Neural cell (in vitro differentiated cells): ENCODE measurements around the gene CROCC2. TPM values are rescaled to one million over a fixed set of nuclear protein-coding genes. Genes with fewer than 3 reads are reported as not detected.

Experiments used
- H2AFZ ChIP-seq: fragments of 200-600, 300-800 bp; sonication (generic), shearing (Covaris generic); 2 replicates; pipeline ENCODE4 v1.6.0; 2014; ENCODE audit warnings: low read depth, mild to moderate bottlenecking, antibody characterized with exemption, low read length, moderate library complexity
- H3F3A ChIP-seq: fragments of 200-600 bp; shearing (Covaris generic); 2 replicates; pipeline ENCODE4 v1.6.1; 2016; ENCODE audit warnings: mild to moderate bottlenecking, moderate library complexity, mixed read lengths, antibody characterized with exemption, low read length; ENCODE audit not compliant: insufficient read depth, poor library complexity, severe bottlenecking
- H3K27ac ChIP-seq: fragments of 200-600, 300-800 bp; sonication (generic), shearing (Covaris generic); 2 replicates; pipeline ENCODE4 v1.5.1; 2014; ENCODE audit warnings: mild to moderate bottlenecking, low read length, moderate library complexity
- H3K27me3 ChIP-seq: fragments of 300-800, 200-600 bp; sonication (generic), shearing (Covaris generic); 2 replicates; pipeline ENCODE4 v1.6.0; 2014; ENCODE audit warnings: mild to moderate bottlenecking, low read depth, low read length, moderate library complexity; ENCODE audit not compliant: insufficient read depth
- H3K36me3 ChIP-seq: fragments of 300-800, 200-600 bp; sonication (generic), shearing (Covaris generic); 2 replicates; pipeline ENCODE4 v1.5.1; 2014; ENCODE audit warnings: mild to moderate bottlenecking, antibody characterized with exemption, low read length, moderate library complexity; ENCODE audit not compliant: insufficient read depth
- H3K4me2 ChIP-seq: fragments of 300-800, 200-600 bp; sonication (generic), shearing (Covaris generic); 2 replicates; pipeline ENCODE4 v1.6.0; 2014; ENCODE audit warnings: mild to moderate bottlenecking, low read length
- H3K4me3 ChIP-seq: fragments of 300-800, 200-600 bp; sonication (generic), shearing (Covaris generic); 2 replicates; pipeline ENCODE4 v1.5.1; 2014; ENCODE audit warnings: mild to moderate bottlenecking, low read length, moderate library complexity
- H3K79me2 ChIP-seq: fragments of 200-600 bp; shearing (Covaris generic); replicated peaks from 2 replicates; pipeline ENCODE4 v1.6.0; 2014; ENCODE audit warnings: mild to moderate bottlenecking, low read length, moderate library complexity; ENCODE audit not compliant: insufficient read depth
- H3K9ac ChIP-seq: fragments of 300-800, 200-600 bp; sonication (generic), shearing (Covaris generic); 2 replicates; pipeline ENCODE4 v1.6.1; 2016; ENCODE audit warnings: mild to moderate bottlenecking, low read length, mixed read lengths
- H3K9me2 ChIP-seq: fragments of 200-600 bp; shearing (Covaris generic); 2 replicates; pipeline ENCODE4 v1.6.1; 2016; ENCODE audit warnings: mild to moderate bottlenecking, low read length, mixed read lengths; ENCODE audit not compliant: insufficient read depth
- H3K9me3 ChIP-seq: fragments of 200-600, 300-800 bp; sonication (generic), shearing (Covaris generic); 2 replicates; pipeline ENCODE4 v1.6.1; 2016; ENCODE audit warnings: mild to moderate bottlenecking, mixed run types, low read length, moderate library complexity, mixed read lengths
- H4K20me1 ChIP-seq: fragments of 200-600 bp; shearing (Covaris generic); 2 replicates; pipeline ENCODE4 v1.6.1; 2016; ENCODE audit warnings: mild to moderate bottlenecking, mixed run types; ENCODE audit not compliant: insufficient read depth
- EP300 ChIP-seq: fragments of 450-650 bp; conservative IDR thresholded peaks from 2 replicates; pipeline ENCODE4 v1.6.1; 2014; ENCODE audit warnings: antibody characterized with exemption, mild to moderate bottlenecking, moderate library complexity; ENCODE audit not compliant: poor library complexity, severe bottlenecking
- EZH2 ChIP-seq: fragments of 200-600, 300-800 bp; shearing (Covaris generic), sonication (generic); IDR thresholded peaks from 2 replicates; pipeline ENCODE4 v1.6.1; 2014; ENCODE audit warnings: antibody characterized with exemption, low read length, borderline replicate concordance, mild to moderate bottlenecking; ENCODE audit not compliant: insufficient read depth, poor library complexity, severe bottlenecking
- MXI1 ChIP-seq: fragments of 450-650 bp; conservative IDR thresholded peaks from 2 replicates; pipeline ENCODE4 v1.6.1; 2014; ENCODE audit warnings: antibody characterized with exemption, mild to moderate bottlenecking; ENCODE audit not compliant: poor library complexity, severe bottlenecking
- POLR2AphosphoS5 ChIP-seq: IDR thresholded peaks from 2 replicates; pipeline ENCODE4 v1.6.1; 2012
- RAD21 ChIP-seq: fragments of 450-650 bp; conservative IDR thresholded peaks from 2 replicates; pipeline ENCODE4 v1.6.1; 2014; ENCODE audit warnings: antibody characterized with exemption, mild to moderate bottlenecking, moderate library complexity
- SMC3 ChIP-seq: fragments of 450-650 bp; conservative IDR thresholded peaks from 2 replicates; pipeline ENCODE4 v1.6.1; 2014; ENCODE audit warnings: antibody characterized with exemption, mild to moderate bottlenecking, moderate library complexity; ENCODE audit not compliant: poor library complexity
- TAF1 ChIP-seq: IDR thresholded peaks from 2 replicates; pipeline ENCODE4 v1.6.1; 2012; ENCODE audit warnings: low read depth
- polyA plus RNA-seq: library from polyadenylated mRNA; depleted of rRNA; stranded (reverse); fragments of >200 nt; gene quantifications from 2 replicates; pipeline ENCODE4 v1.2.3, GENCODE V29; 2014
- TF ChIP-seq, protein P1 (sequence below): fragments of 450-650 bp; IDR thresholded peaks from 2 replicates; pipeline ENCODE4 v1.5.1; 2014; ENCODE audit warnings: antibody characterized with exemption, mild to moderate bottlenecking, moderate library complexity; ENCODE audit not compliant: poor library complexity, severe bottlenecking
- TF ChIP-seq, protein P2 (sequence below): IDR thresholded peaks from 2 replicates; pipeline ENCODE4 v1.6.1; 2012; ENCODE audit warnings: borderline replicate concordance

CROCC2 gene
- polyA plus RNA-seq, 1 donor from 2014 or later: 0.09 TPM

DNA sequence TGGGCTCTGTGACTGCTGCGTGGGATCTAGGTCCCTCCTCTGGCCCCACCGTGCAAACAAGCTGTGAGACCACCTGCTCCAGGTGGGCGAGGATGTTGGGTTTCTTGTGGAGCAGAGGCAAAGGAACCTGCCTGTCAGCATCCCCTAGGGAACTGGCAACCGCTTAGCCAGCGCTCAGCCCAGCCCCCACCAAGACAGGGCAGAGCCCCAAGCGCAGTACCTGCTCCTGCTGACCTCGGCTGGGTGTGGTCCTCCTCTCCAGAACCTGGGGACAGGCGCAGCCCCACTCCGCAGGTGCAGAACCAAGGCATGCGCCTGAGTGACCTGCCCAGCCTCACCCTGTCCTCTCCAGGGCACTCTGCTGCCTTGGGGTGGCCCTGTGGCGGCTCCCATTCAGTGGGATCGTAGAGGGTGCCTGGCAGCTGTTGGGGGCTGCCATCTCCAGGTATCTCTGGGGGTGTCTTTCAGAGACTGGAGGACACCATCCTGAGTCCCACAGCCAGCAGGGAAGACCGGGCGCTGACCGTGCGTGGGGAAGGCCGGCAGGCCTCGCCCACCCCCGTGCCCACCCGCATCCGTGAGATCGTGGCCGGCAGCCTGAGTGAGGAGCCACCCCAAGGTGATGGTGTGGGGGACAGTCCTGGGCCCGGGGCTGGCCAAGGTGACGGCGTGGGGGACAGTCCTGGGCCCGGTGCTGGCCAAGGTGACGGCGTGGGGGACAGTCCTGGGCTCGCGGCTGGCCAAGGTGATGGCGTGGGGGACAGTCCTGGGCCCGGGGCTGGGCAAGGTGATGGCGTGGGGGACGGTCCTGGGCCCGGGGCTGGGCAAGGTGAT is 12.3 kb downstream of the CROCC2 start:
- Histone ChIP-seq H3F3A (no peaks in the 10 kb centered on the region), H3K27me3 (peaks cover 6% of the 10 kb centered on the region), H4K20me1 (no peaks in the 10 kb centered on the region), H3K4me3 (no peak overlapping the region), H3K9ac (no peak overlapping the region), H3K36me3 (no peaks in the 10 kb centered on the region), H3K9me2 (no peaks in the 10 kb centered on the region), H3K4me2 (no peak overlapping the region), H2AFZ (no peak overlapping the region), H3K79me2 (no peaks in the 10 kb centered on the region), H3K27ac (no peak overlapping the region), H3K9me3 (no peaks in the 10 kb centered on the region)
- TF ChIP-seq RAD21 (no peak), MXI1 (no peak), EP300 (no peak)

DNA sequence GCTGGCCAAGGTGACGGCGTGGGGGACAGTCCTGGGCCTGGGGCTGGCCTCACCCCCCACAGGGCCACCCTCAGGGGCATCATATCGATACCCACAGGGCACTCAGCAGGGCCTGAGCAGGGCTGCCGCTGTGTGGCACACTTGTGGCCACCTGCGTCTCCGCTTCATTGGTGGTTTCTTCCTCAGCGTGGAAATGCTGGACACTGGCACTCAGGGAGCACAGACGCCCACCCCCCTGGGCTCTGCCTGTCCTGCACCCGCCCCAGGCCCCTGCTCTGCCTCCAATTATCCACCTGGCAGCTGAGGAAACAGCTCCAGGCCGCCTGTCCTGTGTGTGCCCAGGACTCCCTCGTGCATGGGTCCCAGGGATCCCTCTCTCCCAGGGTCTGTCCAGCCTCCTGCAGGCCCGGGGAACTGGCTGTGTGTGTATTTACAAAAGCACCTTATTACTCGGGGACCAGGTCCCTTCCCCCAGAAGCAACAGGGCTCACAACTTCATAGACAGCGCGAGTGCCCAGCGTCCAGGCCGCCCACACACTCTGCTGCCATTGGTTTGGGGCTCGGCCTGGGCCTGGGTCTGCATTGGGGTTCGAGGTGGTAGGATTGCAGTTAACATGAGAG is 13.1 kb downstream of the CROCC2 start:
- Histone ChIP-seq H3K9ac (no peak overlapping the region), H3K9me2 (no peaks in the 10 kb centered on the region), H3K79me2 (no peaks in the 10 kb centered on the region), H3K27me3 (peaks cover 6% of the 10 kb centered on the region), H2AFZ (no peak overlapping the region), H3K4me3 (no peak overlapping the region), H3F3A (no peaks in the 10 kb centered on the region), H3K4me2 (no peak overlapping the region), H3K9me3 (no peaks in the 10 kb centered on the region), H3K27ac (no peak overlapping the region), H4K20me1 (no peaks in the 10 kb centered on the region), H3K36me3 (no peaks in the 10 kb centered on the region)
- TF ChIP-seq EP300 (no peak), RAD21 (no peak), SMC3 (no peak)
- TF ChIP-seq, protein P1, sequence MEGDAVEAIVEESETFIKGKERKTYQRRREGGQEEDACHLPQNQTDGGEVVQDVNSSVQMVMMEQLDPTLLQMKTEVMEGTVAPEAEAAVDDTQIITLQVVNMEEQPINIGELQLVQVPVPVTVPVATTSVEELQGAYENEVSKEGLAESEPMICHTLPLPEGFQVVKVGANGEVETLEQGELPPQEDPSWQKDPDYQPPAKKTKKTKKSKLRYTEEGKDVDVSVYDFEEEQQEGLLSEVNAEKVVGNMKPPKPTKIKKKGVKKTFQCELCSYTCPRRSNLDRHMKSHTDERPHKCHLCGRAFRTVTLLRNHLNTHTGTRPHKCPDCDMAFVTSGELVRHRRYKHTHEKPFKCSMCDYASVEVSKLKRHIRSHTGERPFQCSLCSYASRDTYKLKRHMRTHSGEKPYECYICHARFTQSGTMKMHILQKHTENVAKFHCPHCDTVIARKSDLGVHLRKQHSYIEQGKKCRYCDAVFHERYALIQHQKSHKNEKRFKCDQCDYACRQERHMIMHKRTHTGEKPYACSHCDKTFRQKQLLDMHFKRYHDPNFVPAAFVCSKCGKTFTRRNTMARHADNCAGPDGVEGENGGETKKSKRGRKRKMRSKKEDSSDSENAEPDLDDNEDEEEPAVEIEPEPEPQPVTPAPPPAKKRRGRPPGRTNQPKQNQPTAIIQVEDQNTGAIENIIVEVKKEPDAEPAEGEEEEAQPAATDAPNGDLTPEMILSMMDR: no peak

DNA sequence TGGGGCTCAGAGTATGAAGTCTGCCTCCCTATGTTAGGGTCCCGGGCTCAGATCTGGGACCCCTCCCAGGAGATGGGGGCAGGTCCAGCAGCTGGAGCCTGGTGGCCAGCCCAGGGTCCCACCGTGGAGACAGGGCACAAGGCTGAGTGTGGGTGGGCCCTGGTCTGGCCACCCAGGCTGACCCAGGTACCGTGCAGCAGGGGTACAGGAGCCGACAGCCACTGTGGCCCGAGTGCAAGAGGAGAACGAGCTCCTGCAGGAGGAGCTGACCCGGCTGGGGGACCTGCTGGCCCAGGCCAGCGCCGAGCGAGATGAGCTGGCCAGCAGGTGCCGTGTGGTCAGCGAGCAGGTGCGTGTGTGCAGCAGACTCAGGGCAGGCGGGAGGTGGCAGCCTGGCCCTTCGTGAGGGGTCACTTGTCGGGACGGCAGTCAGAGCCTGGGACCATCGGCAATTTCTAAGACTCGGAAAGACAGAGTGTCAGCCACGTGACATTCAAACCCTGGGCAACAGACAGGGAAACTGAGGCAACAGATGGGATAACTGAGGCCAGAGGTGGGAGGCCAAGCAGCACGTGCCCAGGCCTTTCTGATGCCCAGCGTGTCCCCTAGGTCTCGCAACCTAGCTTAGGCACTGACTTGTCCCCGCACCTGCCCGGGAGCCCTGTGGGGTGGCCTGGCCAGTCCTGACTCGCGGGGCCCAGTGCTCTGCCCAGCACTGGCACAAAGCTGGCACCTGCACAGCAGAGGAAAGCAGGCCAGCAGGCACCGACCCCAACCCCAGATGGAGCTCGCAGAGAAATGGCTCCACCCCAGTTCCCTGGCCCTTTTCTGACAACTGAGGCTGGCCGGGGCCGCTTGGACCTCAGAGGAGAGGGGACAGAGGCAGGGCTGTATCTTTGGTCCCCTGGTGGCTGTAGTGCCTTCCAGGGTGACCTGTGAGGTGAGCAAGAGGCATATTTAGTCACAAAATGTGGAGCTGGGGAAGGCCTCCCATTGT is 13.9 kb downstream of the CROCC2 start:
- Histone ChIP-seq H3K4me3 (no peak overlapping the region), H4K20me1 (no peaks in the 10 kb centered on the region), H3K27me3 (peaks cover 6% of the 10 kb centered on the region), H3K4me2 (no peak overlapping the region), H3F3A (no peaks in the 10 kb centered on the region), H3K79me2 (no peaks in the 10 kb centered on the region), H3K9ac (no peak overlapping the region), H3K36me3 (no peaks in the 10 kb centered on the region), H3K9me3 (no peaks in the 10 kb centered on the region), H3K9me2 (no peaks in the 10 kb centered on the region), H2AFZ (no peak overlapping the region), H3K27ac (no peak overlapping the region)
- TF ChIP-seq MXI1: no peak
- TF ChIP-seq TAF1: no peak
- TF ChIP-seq, protein P2, sequence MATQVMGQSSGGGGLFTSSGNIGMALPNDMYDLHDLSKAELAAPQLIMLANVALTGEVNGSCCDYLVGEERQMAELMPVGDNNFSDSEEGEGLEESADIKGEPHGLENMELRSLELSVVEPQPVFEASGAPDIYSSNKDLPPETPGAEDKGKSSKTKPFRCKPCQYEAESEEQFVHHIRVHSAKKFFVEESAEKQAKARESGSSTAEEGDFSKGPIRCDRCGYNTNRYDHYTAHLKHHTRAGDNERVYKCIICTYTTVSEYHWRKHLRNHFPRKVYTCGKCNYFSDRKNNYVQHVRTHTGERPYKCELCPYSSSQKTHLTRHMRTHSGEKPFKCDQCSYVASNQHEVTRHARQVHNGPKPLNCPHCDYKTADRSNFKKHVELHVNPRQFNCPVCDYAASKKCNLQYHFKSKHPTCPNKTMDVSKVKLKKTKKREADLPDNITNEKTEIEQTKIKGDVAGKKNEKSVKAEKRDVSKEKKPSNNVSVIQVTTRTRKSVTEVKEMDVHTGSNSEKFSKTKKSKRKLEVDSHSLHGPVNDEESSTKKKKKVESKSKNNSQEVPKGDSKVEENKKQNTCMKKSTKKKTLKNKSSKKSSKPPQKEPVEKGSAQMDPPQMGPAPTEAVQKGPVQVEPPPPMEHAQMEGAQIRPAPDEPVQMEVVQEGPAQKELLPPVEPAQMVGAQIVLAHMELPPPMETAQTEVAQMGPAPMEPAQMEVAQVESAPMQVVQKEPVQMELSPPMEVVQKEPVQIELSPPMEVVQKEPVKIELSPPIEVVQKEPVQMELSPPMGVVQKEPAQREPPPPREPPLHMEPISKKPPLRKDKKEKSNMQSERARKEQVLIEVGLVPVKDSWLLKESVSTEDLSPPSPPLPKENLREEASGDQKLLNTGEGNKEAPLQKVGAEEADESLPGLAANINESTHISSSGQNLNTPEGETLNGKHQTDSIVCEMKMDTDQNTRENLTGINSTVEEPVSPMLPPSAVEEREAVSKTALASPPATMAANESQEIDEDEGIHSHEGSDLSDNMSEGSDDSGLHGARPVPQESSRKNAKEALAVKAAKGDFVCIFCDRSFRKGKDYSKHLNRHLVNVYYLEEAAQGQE: no peak
- TF ChIP-seq EZH2: no peak
- TF ChIP-seq EP300: no peak
- TF ChIP-seq POLR2AphosphoS5: no peak
- TF ChIP-seq SMC3: no peak
- TF ChIP-seq, protein P1: no peak
- TF ChIP-seq RAD21: no peak
